MG63 (cell line): ENCODE data around the gene BEST1. TPM values are rescaled to one million over a fixed set of nuclear protein-coding genes. Genes with fewer than 3 reads are reported as not detected.
A peak's percentile ranks its signal among the peaks of the same experiment; 100 is the strongest.

Experiments
- DNase-seq: peaks from one replicate; pipeline ENCODE4 v3.0.0-alpha.2; 2020
- H3K27me3 ChIP-seq: fragments of 250-450 bp; sonication (Bioruptor Pico); 2 replicates; pipeline ENCODE4 v1.5.1; 2020; ENCODE audit warnings: mild to moderate bottlenecking, moderate library complexity
- H3K36me3 ChIP-seq: fragments of 250-450 bp; sonication (Bioruptor Pico); 2 replicates; pipeline ENCODE4 v1.5.1; 2020; ENCODE audit warnings: mild to moderate bottlenecking, moderate library complexity
- H3K4me3 ChIP-seq: fragments of 250-450 bp; sonication (Bioruptor Pico); 2 replicates; pipeline ENCODE4 v1.5.1; 2020; ENCODE audit warnings: mild to moderate bottlenecking, moderate library complexity
- H3K9me3 ChIP-seq: fragments of 250-450 bp; sonication (Bioruptor Pico); 2 replicates; pipeline ENCODE4 v1.5.1; 2020; ENCODE audit warnings: mild to moderate bottlenecking, moderate library complexity
- total RNA-seq: library from RNA; depleted of rRNA; stranded (reverse); fragments of >200 nt; shearing (Covaris generic); gene quantifications from 2 replicates; pipeline ENCODE4 v1.2.3, GENCODE V29; 2014; ENCODE audit warnings: low replicate concordance

The BEST1 gene
- total RNA-seq, 1 experiment from 2014 or later: not detected

GRCh38 chr11:61967116-61967923, 17.2 kb downstream of the BEST1 start, which contains the start of gene FTH1:
Gene FTH1 (minus strand): TSS chr11:61967634. CDS start chr11:61967425, 209 bp downstream.
- Histone ChIP-seq H3K9me3 (no peaks in the 10 kb centered on the region), H3K4me3 (peak within 1 kb of the TSS; percentile 89), H3K27me3 (no peaks in the 10 kb centered on the region), H3K36me3 (peaks cover 37% of the 10 kb centered on the region)
- peak; percentile 89 for DNase-seq

GRCh38 chr11:61967924-61968757, 18.0 kb downstream of the BEST1 start:
- Histone ChIP-seq H3K36me3 (peaks cover 34% of the 10 kb centered on the region), H3K27me3 (no peaks in the 10 kb centered on the region), H3K4me3 (peak overlapping the region; percentile 89), H3K9me3 (no peaks in the 10 kb centered on the region)
- no peak for DNase-seq

- no peak for DNase-seq
- Histone ChIP-seq H3K27me3 (no peaks in the 10 kb centered on the region), H3K36me3 (peaks cover 30% of the 10 kb centered on the region), H3K4me3 (no peak overlapping the region; the same call in 1 of the 2 replicates), H3K9me3 (no peaks in the 10 kb centered on the region)
Measured at GRCh38 chr11:61968758-61969390, 18.7 kb downstream of the BEST1 start.

- no peak for DNase-seq
- Histone ChIP-seq H3K4me3 (no peak overlapping the region), H3K27me3 (no peaks in the 10 kb centered on the region), H3K36me3 (peaks cover 25% of the 10 kb centered on the region), H3K9me3 (no peaks in the 10 kb centered on the region)
Measured at GRCh38 chr11:61969391-61969758, 19.2 kb downstream of the BEST1 start.

- H3K9me3 ChIP-seq: no peaks in the 10 kb centered on the region
Measured at GRCh38 chr11:61969838-61970662, 19.9 kb downstream of the BEST1 start.

GRCh38 chr11:61971248-61972111, 21.3 kb downstream of the BEST1 start:
- Histone ChIP-seq H3K36me3 (peaks cover 4% of the 10 kb centered on the region), H3K27me3 (no peaks in the 10 kb centered on the region), H3K4me3 (no peak overlapping the region)

More at GRCh38 chr11:61969838-61970662, 19.9 kb downstream of the BEST1 start:
- Histone ChIP-seq H3K4me3 (no peak overlapping the region), H3K36me3 (peaks cover 19% of the 10 kb centered on the region), H3K27me3 (no peaks in the 10 kb centered on the region)
- no peak for DNase-seq

GRCh38 chr11:61972112-61972671, 22.0 kb downstream of the BEST1 start:
- no peak for DNase-seq
- H3K9me3 ChIP-seq: no peaks in the 10 kb centered on the region
- H3K27me3 ChIP-seq: no peaks in the 10 kb centered on the region
- H3K4me3 ChIP-seq: no peak overlapping the region
- no peaks in the 10 kb centered on the region for H3K36me3 ChIP-seq

More at GRCh38 chr11:61971248-61972111, 21.3 kb downstream of the BEST1 start:
- peak; percentile 99 for DNase-seq
- H3K9me3 ChIP-seq: no peaks in the 10 kb centered on the region

- H3K27me3 ChIP-seq: no peaks in the 10 kb centered on the region
- DNase-seq: no peak
- H3K36me3 ChIP-seq: no peaks in the 10 kb centered on the region
- no peaks in the 10 kb centered on the region for H3K9me3 ChIP-seq
- no peak overlapping the region for H3K4me3 ChIP-seq
Measured at GRCh38 chr11:61972672-61973475, 22.7 kb downstream of the BEST1 start.

GRCh38 chr11:61973476-61974162, 23.5 kb downstream of the BEST1 start:
- no peak for DNase-seq
- no peak overlapping the region for H3K4me3 ChIP-seq

GRCh38 chr11:61974766-61975631, 24.8 kb downstream of the BEST1 start:
- Histone ChIP-seq H3K9me3 (no peaks in the 10 kb centered on the region), H3K36me3 (no peaks in the 10 kb centered on the region), H3K4me3 (no peak overlapping the region), H3K27me3 (no peaks in the 10 kb centered on the region)
- no peak for DNase-seq

More at GRCh38 chr11:61973476-61974162, 23.5 kb downstream of the BEST1 start:
- no peaks in the 10 kb centered on the region for H3K9me3 ChIP-seq
- no peaks in the 10 kb centered on the region for H3K27me3 ChIP-seq
- H3K36me3 ChIP-seq: no peaks in the 10 kb centered on the region

GRCh38 chr11:61975638-61976419, 25.7 kb downstream of the BEST1 start:
- H3K9me3 ChIP-seq: no peaks in the 10 kb centered on the region
- DNase-seq: no peak

GRCh38 chr11:61976420-61976800, 26.3 kb downstream of the BEST1 start:
- no peak for DNase-seq
- no peaks in the 10 kb centered on the region for H3K27me3 ChIP-seq
- no peaks in the 10 kb centered on the region for H3K9me3 ChIP-seq
- H3K4me3 ChIP-seq: no peak overlapping the region
- no peaks in the 10 kb centered on the region for H3K36me3 ChIP-seq

More at GRCh38 chr11:61975638-61976419, 25.7 kb downstream of the BEST1 start:
- Histone ChIP-seq H3K36me3 (no peaks in the 10 kb centered on the region), H3K27me3 (no peaks in the 10 kb centered on the region), H3K4me3 (no peak overlapping the region)
